ENCODE measurements around the gene JADE3.

JADE3 gene

GRCh38 chrX:46938589-46938988, 26.4 kb downstream of the JADE3 start:
- Histone ChIP-seq H3K79me2 (ENCODE audit: low read length) (no peaks in the 10 kb centered on the region), H3K9me2 (replicated peaks; ENCODE audit: insufficient read depth, low read length) (no peaks in the 10 kb centered on the region), H4K20me1 (ENCODE audit: insufficient read depth, low read length) (no peaks in the 10 kb centered on the region), H3K36me3 (replicated peaks; ENCODE audit: insufficient read depth, low read length) (no peaks in the 10 kb centered on the region), H3K27ac (ENCODE audit: low read length) (no peak overlapping the region), H3F3A (ENCODE audit: insufficient read depth, low read length) (no peaks in the 10 kb centered on the region), H3K9me3 (replicated peaks; ENCODE audit: insufficient read depth, low read length) (no peaks in the 10 kb centered on the region), H3K9ac (ENCODE audit: low read length) (no peak overlapping the region), H2AFZ (ENCODE audit: low read length) (no peak overlapping the region), H3K4me3 (ENCODE audit: low read length) (no peak overlapping the region), H3K27me3 (replicated peaks; ENCODE audit: insufficient read depth, low read length) (no peaks in the 10 kb centered on the region), H3K4me2 (ENCODE audit: low read depth, low read length) (no peak overlapping the region), H3K4me1 (ENCODE audit: low read length) (no peaks in the 10 kb centered on the region)
- TF ChIP-seq EZH2phosphoT487 (IDR thresholded peaks at IDR 0.05; ENCODE audit: low read length) (no peak), EZH2 (optimal IDR thresholded peaks at IDR 0.05; ENCODE audit: low read depth, low read length) (no peak), CTCF (IDR thresholded peaks at IDR 0.05; ENCODE audit: low read length) (no peak)
- DNase-seq = no peak

DNA sequence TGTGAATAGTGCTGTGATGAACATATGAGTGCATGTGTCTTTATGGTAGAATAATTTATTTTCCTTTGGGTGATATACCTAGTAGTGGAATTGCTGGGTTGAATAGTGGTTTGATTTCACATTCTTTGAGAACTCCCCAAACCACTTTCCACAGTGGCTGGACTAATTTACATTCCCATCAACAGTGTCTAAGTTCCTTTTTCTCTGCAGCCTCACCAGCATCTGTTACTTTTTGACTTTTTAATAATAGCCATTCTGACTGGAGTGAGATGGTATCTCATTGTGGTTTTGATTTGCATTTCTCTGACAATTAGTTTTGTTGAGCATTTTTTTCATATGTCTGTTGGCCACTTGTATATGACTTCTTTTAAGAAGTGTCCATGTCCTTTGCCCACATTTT, 29.1 kb downstream of the JADE3 start:
- DNase-seq = no peak
- Histone ChIP-seq H3K79me2 (ENCODE audit: low read length) (no peaks in the 10 kb centered on the region), H3K36me3 (replicated peaks; ENCODE audit: insufficient read depth, low read length) (no peaks in the 10 kb centered on the region), H2AFZ (ENCODE audit: low read length) (no peak overlapping the region), H3K9me2 (replicated peaks; ENCODE audit: insufficient read depth, low read length) (no peaks in the 10 kb centered on the region), H3K9ac (ENCODE audit: low read length) (no peak overlapping the region), H3F3A (ENCODE audit: insufficient read depth, low read length) (no peaks in the 10 kb centered on the region), H3K27me3 (replicated peaks; ENCODE audit: insufficient read depth, low read length) (no peaks in the 10 kb centered on the region), H3K4me1 (ENCODE audit: low read length) (no peaks in the 10 kb centered on the region), H3K27ac (ENCODE audit: low read length) (no peak overlapping the region), H3K4me3 (ENCODE audit: low read length) (no peak overlapping the region), H4K20me1 (ENCODE audit: insufficient read depth, low read length) (no peaks in the 10 kb centered on the region), H3K9me3 (replicated peaks; ENCODE audit: insufficient read depth, low read length) (no peaks in the 10 kb centered on the region), H3K4me2 (ENCODE audit: low read depth, low read length) (no peak overlapping the region)
- TF ChIP-seq EZH2 (optimal IDR thresholded peaks at IDR 0.05; ENCODE audit: low read depth, low read length) (no peak), EZH2phosphoT487 (IDR thresholded peaks at IDR 0.05; ENCODE audit: low read length) (no peak), CTCF (IDR thresholded peaks at IDR 0.05; ENCODE audit: low read length) (no peak)

- Histone ChIP-seq H3K79me2 (ENCODE audit: low read length) (no peaks in the 10 kb centered on the region), H3K9me2 (replicated peaks; ENCODE audit: insufficient read depth, low read length) (no peaks in the 10 kb centered on the region), H2AFZ (ENCODE audit: low read length) (no peak overlapping the region), H4K20me1 (ENCODE audit: insufficient read depth, low read length) (no peaks in the 10 kb centered on the region), H3K27me3 (replicated peaks; ENCODE audit: insufficient read depth, low read length) (no peaks in the 10 kb centered on the region), H3K36me3 (replicated peaks; ENCODE audit: insufficient read depth, low read length) (no peaks in the 10 kb centered on the region), H3K4me3 (ENCODE audit: low read length) (peak overlapping the region; percentile 40), H3K27ac (ENCODE audit: low read length) (peak overlapping the region; percentile 55; the same call in 1 of the 2 replicates), H3K4me1 (ENCODE audit: low read length) (peaks cover 17% of the 10 kb centered on the region), H3F3A (ENCODE audit: insufficient read depth, low read length) (peaks cover 8% of the 10 kb centered on the region), H3K4me2 (ENCODE audit: low read depth, low read length) (peak overlapping the region; percentile 83), H3K9ac (ENCODE audit: low read length) (no peak overlapping the region), H3K9me3 (replicated peaks; ENCODE audit: insufficient read depth, low read length) (no peaks in the 10 kb centered on the region)
- DNase-seq = peak; percentile 67
- no peak for TF ChIP-seq EZH2phosphoT487 (IDR thresholded peaks at IDR 0.05; ENCODE audit: low read length)
- no peak for TF ChIP-seq EZH2 (optimal IDR thresholded peaks at IDR 0.05; ENCODE audit: low read depth, low read length)
- no peak for TF ChIP-seq CTCF (IDR thresholded peaks at IDR 0.05; ENCODE audit: low read length)
These were observed 40.9 kb downstream of the JADE3 start for GRCh38 chrX:46953137-46953527.

Measured in MM.1S (cell line).